Esophagus squamous epithelium (tissue), 4 donors: ENCODE data around the gene ABCC1.

Experiments
- POLR2A ChIP-seq, 4 donors: fragments of 450-650 bp; IDR thresholded peaks; one replicate each; pipeline ENCODE4 v1.6.1; 2017; ENCODE audit warnings: antibody characterized with exemption in 4 of 4, mild to moderate bottlenecking in 4 of 4, moderate library complexity in 3 of 4
- TF ChIP-seq, protein P1 (sequence below), 6 experiments: fragments of 450-650 bp in 4 of 6; fragments of 200-600 bp in 2 of 6; sonication (generic) in 2 of 6; IDR thresholded peaks; one replicate each; pipeline ENCODE4 v1.5.1; 2016 to 2019; ENCODE audit warnings: antibody characterized with exemption in 6 of 6, mild to moderate bottlenecking in 4 of 6, moderate library complexity in 4 of 6

DNA sequence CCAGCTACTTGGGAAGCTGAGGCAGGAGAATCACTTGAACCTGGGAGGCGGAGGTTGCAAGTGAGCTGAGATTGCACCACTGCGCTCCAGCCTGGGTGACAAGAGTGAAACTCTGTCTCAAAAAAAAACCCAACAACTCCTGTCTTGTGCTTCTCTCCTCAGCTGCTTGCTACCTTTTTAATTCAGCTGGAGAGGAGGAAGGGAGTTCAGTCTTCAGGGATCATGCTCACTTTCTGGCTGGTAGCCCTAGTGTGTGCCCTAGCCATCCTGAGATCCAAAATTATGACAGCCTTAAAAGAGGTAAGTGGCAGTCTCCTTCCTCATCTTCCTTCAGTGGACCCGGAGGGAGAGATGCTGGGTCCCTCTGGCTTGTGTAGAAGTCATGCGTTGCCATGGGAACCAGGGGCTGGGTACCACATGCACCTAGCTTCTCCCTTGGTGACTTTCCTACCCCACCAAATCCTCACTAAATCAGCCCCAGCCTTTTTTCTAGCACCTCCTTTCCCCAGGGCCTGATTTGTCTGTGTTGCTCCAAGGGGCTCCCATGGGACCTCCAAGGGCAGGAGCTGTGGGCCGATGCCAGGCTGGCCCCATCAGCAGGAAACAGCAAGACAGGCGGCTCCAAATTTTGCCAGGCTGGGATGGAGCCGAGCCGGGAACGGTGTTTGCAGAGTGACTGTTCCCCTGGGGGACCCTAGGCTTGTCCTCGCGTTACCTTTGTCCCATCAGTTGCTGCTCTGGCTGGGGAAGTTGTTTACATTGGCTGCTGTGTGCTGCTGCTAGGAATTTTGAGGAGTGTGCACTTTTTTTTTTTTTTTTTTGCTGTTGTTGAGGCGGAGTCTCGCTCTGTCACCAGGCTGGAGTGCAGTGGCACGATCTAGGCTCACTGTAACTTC is 65.2 kb downstream of the ABCC1 start:
- TF ChIP-seq, protein P1, sequence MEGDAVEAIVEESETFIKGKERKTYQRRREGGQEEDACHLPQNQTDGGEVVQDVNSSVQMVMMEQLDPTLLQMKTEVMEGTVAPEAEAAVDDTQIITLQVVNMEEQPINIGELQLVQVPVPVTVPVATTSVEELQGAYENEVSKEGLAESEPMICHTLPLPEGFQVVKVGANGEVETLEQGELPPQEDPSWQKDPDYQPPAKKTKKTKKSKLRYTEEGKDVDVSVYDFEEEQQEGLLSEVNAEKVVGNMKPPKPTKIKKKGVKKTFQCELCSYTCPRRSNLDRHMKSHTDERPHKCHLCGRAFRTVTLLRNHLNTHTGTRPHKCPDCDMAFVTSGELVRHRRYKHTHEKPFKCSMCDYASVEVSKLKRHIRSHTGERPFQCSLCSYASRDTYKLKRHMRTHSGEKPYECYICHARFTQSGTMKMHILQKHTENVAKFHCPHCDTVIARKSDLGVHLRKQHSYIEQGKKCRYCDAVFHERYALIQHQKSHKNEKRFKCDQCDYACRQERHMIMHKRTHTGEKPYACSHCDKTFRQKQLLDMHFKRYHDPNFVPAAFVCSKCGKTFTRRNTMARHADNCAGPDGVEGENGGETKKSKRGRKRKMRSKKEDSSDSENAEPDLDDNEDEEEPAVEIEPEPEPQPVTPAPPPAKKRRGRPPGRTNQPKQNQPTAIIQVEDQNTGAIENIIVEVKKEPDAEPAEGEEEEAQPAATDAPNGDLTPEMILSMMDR (IDR thresholded peaks at IDR 0.05): no peak
- TF ChIP-seq POLR2A (IDR thresholded peaks at IDR 0.05): no peak
